HFFc6 (cell line): Measurements from ENCODE around the gene DSTYK. TPM values are rescaled to one million over a fixed set of nuclear protein-coding genes. Genes with fewer than 3 reads are reported as not detected.

Experiments
- DNase-seq: peaks from one replicate; pipeline ENCODE4 v3.0.0-alpha.2; 2018
- H3K27ac Mint-ChIP-seq: 2 replicates; pipeline ENCODE4 v1.8.0; 2020; ENCODE audit warnings: mild to moderate bottlenecking, mixed read lengths
- H3K27me3 Mint-ChIP-seq: 2 replicates; pipeline ENCODE4 v1.8.0; 2021; ENCODE audit warnings: mild to moderate bottlenecking, moderate library complexity, mixed read lengths; ENCODE audit not compliant: insufficient read depth
- H3K36me3 Mint-ChIP-seq: 2 replicates; pipeline ENCODE4 v1.8.0; 2021; ENCODE audit warnings: low read depth, mixed read lengths
- H3K4me1 Mint-ChIP-seq: 2 replicates; pipeline ENCODE4 v1.8.0; 2020; ENCODE audit warnings: low read depth, mixed read lengths
- H3K4me3 Mint-ChIP-seq: 2 replicates; pipeline ENCODE4 v1.8.0; 2020; ENCODE audit warnings: mild to moderate bottlenecking, moderate library complexity, mixed read lengths
- H3K9me3 Mint-ChIP-seq: 2 replicates; pipeline ENCODE4 v1.8.0; 2020; ENCODE audit warnings: mild to moderate bottlenecking, mixed read lengths
- CTCF ChIP-seq: fragments of 200-600 bp; sonication (generic); IDR thresholded peaks from 2 replicates; pipeline ENCODE4 v1.5.0; 2021; ENCODE audit warnings: antibody characterized with exemption, mild to moderate bottlenecking
- total RNA-seq, 6 experiments: library from RNA; stranded (reverse); fragmentation: NEBNext Ultra II Directional; extraction: Animal tissue kit (Norgen Biotek cat#: 25700); gene quantifications; 2 replicates in 1 of 6; 3 replicates in 5 of 6; pipeline ENCODE4 v1.2.3, GENCODE V29; 2021

The DSTYK gene
- total RNA-seq, 6 experiments from 2014 or later, result 13.1 to 17.5 (median 13.9) TPM

GRCh38 chr1:205152505-205152904 is 59.0 kb downstream of the DSTYK start:
- peaks cover 5% of the 10 kb centered on the region for H3K4me1 Mint-ChIP-seq
- H3K27me3 Mint-ChIP-seq, result peaks cover 2% of the 10 kb centered on the region
- peaks cover 71% of the 10 kb centered on the region for H3K36me3 Mint-ChIP-seq
- no peak for DNase-seq
- no peak overlapping the region for H3K4me3 Mint-ChIP-seq
- no peak overlapping the region for H3K27ac Mint-ChIP-seq
- no peak for TF ChIP-seq CTCF
- H3K9me3 Mint-ChIP-seq, result peaks cover 25% of the 10 kb centered on the region

GRCh38 chr1:205150651-205151428 is 60.7 kb downstream of the DSTYK start:
- Mint-ChIP-seq H3K36me3 (peaks cover 56% of the 10 kb centered on the region), H3K27ac (no peak overlapping the region), H3K27me3 (peaks cover 2% of the 10 kb centered on the region; the same call in 1 of the 2 replicates), H3K4me3 (no peak overlapping the region), H3K4me1 (peaks cover 18% of the 10 kb centered on the region), H3K9me3 (peaks cover 10% of the 10 kb centered on the region)
- no peak for TF ChIP-seq CTCF
- DNase-seq, result no peak

- H3K27ac Mint-ChIP-seq, result peak overlapping the region; percentile 95
- DNase-seq, result peak; percentile 86
- no peak for TF ChIP-seq CTCF
- H3K9me3 Mint-ChIP-seq, result no peaks in the 10 kb centered on the region
- peaks cover 50% of the 10 kb centered on the region for H3K4me1 Mint-ChIP-seq
- peaks cover 3% of the 10 kb centered on the region for H3K27me3 Mint-ChIP-seq
- H3K4me3 Mint-ChIP-seq, result peak overlapping the region; percentile 43; the same call in 1 of the 2 replicates
- peaks cover 30% of the 10 kb centered on the region for H3K36me3 Mint-ChIP-seq
Observed at GRCh38 chr1:205147191-205147835, 64.2 kb downstream of the DSTYK start.

- H3K27me3 Mint-ChIP-seq, result peaks cover 3% of the 10 kb centered on the region
- TF ChIP-seq CTCF, result no peak
- peak overlapping the region; percentile 48 for H3K4me3 Mint-ChIP-seq
- peaks cover 20% of the 10 kb centered on the region for H3K36me3 Mint-ChIP-seq
- H3K27ac Mint-ChIP-seq, result peak overlapping the region; percentile 95
- no peaks in the 10 kb centered on the region for H3K9me3 Mint-ChIP-seq
- H3K4me1 Mint-ChIP-seq, result peaks cover 62% of the 10 kb centered on the region
- peak; percentile 52 for DNase-seq
Observed at GRCh38 chr1:205144751-205145150, 66.8 kb downstream of the DSTYK start.

GRCh38 chr1:205144046-205144720 is 67.3 kb downstream of the DSTYK start:
- no peak for DNase-seq
- Mint-ChIP-seq H3K27me3 (peaks cover 3% of the 10 kb centered on the region), H3K9me3 (no peaks in the 10 kb centered on the region), H3K27ac (peak overlapping the region; percentile 95), H3K4me1 (peaks cover 62% of the 10 kb centered on the region), H3K4me3 (peak overlapping the region; percentile 48), H3K36me3 (peaks cover 15% of the 10 kb centered on the region)
- TF ChIP-seq CTCF, result no peak
